A673 (cell line): ENCODE results near the gene MXD3. TPM values are rescaled to one million over a fixed set of nuclear protein-coding genes. Genes with fewer than 3 reads are reported as not detected.

ENCODE experiments used
- BruUV-seq: library from RNA; stranded (reverse); fragments of 400-500 nt; replicated peaks from 2 replicates; lab custom pipeline; 2021; lab: Mats Ljungman, UMichigan
- CTCF ChIA-PET: fragments of 300-600 bp; sonication (Branson Sonifier 250); formaldehyde crosslinking; loops from one replicate; lab custom pipeline; 2022; ENCODE audit warnings: antibody characterized with exemption; lab: Charles Lee
- POLR2A ChIA-PET: fragments of 300-600 bp; sonication (Branson Sonifier 250); formaldehyde crosslinking; loops from one replicate; lab custom pipeline; 2022; ENCODE audit warnings: antibody characterized with exemption; ENCODE audit not compliant: low non-redundant PET; lab: Charles Lee
- DNase-seq: peaks from one replicate; pipeline ENCODE4 v3.0.0-alpha.2; 2015; ENCODE audit warnings: low spot score
- H3K27ac ChIP-seq: fragments of 200-600 bp; sonication (generic); 2 replicates; pipeline ENCODE4 v1.5.1; 2016; ENCODE audit warnings: mixed run types, low read depth, mild to moderate bottlenecking, mixed read lengths, antibody characterized with exemption, low read length; ENCODE audit not compliant: poor library complexity, severe bottlenecking
- H3K27me3 ChIP-seq: fragments of 200-600 bp; sonication (generic); replicated peaks from 2 replicates; pipeline ENCODE4 v1.6.1; 2017; ENCODE audit warnings: mixed run types, low read depth, mild to moderate bottlenecking, mixed read lengths, antibody characterized with exemption, low read length; ENCODE audit not compliant: insufficient read depth, poor library complexity
- H3K36me3 ChIP-seq: fragments of 200-600 bp; sonication (generic); 2 replicates; pipeline ENCODE4 v1.6.1; 2016; ENCODE audit warnings: mixed run types, mild to moderate bottlenecking, mixed read lengths, antibody characterized with exemption, low read length; ENCODE audit not compliant: insufficient read depth, poor library complexity, severe bottlenecking
- H3K4me1 ChIP-seq: fragments of 200-600 bp; sonication (generic); 2 replicates; pipeline ENCODE4 v1.6.1; 2017; ENCODE audit warnings: mixed run types, mild to moderate bottlenecking, mixed read lengths, antibody characterized with exemption, low read length; ENCODE audit not compliant: insufficient read depth, poor library complexity, severe bottlenecking
- H3K4me3 ChIP-seq: fragments of 200-600 bp; sonication (generic); 2 replicates; pipeline ENCODE4 v1.5.1; 2016; ENCODE audit warnings: low read depth, mixed run types, mild to moderate bottlenecking, mixed read lengths, low read length; ENCODE audit not compliant: poor library complexity, severe bottlenecking
- H3K9me3 ChIP-seq: fragments of 200-600 bp; sonication (generic); 2 replicates; pipeline ENCODE4 v1.6.1; 2016; ENCODE audit warnings: mixed run types, low read depth, mild to moderate bottlenecking, mixed read lengths, antibody characterized with exemption, low read length; ENCODE audit not compliant: poor library complexity, severe bottlenecking
- EZH2 ChIP-seq: fragments of 200-600 bp; sonication (generic); IDR thresholded peaks from 2 replicates; pipeline ENCODE4 v1.6.1; 2017; ENCODE audit warnings: borderline replicate concordance, low read depth, mild to moderate bottlenecking, mixed read lengths, antibody characterized with exemption, low read length; ENCODE audit not compliant: poor library complexity, severe bottlenecking
- intact Hi-C: fragments of 100-400 bp; cut with micrococcal nuclease; formaldehyde crosslinking; loops from one replicate; pipeline ENCODE4 v1.10.0; 2022; ENCODE audit not compliant: unreplicated experiment
- total RNA-seq: library from RNA; stranded (reverse); gene quantifications from 2 replicates; pipeline ENCODE4 v1.2.3, GENCODE V29; 2021
- TF ChIP-seq, protein P1 (sequence below): fragments of 300-800, 200-600 bp; sonication (generic); conservative IDR thresholded peaks from 2 replicates; pipeline ENCODE4 v1.5.1; 2017; ENCODE audit warnings: low read depth, mild to moderate bottlenecking, antibody characterized with exemption, low read length, moderate library complexity, mixed read lengths

The MXD3 gene
- total RNA-seq, 1 experiment from 2014 or later = 15.1 TPM

DNA sequence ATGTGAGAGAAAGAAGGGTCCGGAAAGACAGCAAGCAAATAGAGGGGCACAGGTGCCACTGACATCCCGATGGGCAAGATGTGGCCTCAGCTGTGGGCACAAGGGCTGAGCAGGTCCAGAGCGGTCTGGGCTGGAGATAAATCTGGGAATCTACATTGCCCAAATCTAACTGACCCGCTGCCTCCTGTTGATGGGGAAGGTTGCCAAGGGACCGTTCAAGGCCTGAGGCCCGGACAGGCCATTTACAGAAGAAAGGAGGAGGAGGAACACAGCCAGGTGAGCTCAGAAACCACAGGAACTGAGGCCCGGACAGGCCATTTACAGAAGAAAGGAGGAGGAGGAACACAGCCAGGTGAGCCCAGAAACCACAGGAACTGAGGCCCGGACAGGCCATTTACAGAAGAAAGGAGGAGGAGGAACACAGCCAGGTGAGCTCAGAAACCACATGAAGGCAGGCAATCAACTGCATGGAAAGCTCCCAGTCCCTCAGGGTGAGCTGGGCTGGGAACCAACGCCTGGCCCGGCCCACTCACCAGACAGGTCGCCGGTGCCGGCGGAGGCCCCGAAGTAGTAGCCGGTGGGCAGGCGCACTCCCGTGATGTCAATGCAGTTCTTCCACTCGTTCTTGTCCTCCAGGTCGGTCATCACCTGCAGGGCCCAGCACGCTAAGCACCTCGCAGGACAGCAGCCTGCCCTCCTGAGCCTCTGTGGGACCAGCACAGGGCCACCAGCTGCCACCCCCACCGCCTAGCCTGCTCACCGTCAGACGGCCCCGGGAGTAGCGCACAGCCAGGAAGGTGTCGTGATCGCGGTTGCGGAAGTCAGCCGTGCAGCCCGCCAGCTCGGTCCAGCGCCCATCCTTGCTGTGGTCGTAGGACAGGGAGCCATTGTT, 25.2 kb upstream of the MXD3 start:
- Histone ChIP-seq H3K27ac (no peak overlapping the region), H3K4me3 (no peak overlapping the region), H3K36me3 (peaks cover 25% of the 10 kb centered on the region), H3K9me3 (no peaks in the 10 kb centered on the region), H3K4me1 (no peaks in the 10 kb centered on the region), H3K27me3 (no peaks in the 10 kb centered on the region)
- no peak for TF ChIP-seq EZH2
- TF ChIP-seq, protein P1, sequence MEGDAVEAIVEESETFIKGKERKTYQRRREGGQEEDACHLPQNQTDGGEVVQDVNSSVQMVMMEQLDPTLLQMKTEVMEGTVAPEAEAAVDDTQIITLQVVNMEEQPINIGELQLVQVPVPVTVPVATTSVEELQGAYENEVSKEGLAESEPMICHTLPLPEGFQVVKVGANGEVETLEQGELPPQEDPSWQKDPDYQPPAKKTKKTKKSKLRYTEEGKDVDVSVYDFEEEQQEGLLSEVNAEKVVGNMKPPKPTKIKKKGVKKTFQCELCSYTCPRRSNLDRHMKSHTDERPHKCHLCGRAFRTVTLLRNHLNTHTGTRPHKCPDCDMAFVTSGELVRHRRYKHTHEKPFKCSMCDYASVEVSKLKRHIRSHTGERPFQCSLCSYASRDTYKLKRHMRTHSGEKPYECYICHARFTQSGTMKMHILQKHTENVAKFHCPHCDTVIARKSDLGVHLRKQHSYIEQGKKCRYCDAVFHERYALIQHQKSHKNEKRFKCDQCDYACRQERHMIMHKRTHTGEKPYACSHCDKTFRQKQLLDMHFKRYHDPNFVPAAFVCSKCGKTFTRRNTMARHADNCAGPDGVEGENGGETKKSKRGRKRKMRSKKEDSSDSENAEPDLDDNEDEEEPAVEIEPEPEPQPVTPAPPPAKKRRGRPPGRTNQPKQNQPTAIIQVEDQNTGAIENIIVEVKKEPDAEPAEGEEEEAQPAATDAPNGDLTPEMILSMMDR = no peak
- no TSS peak for BruUV-seq
- POLR2A ChIA-PET = no interaction called here
- CTCF ChIA-PET = no interaction called here
- DNase-seq = no peak
- intact Hi-C loops = no loop called here

DNA sequence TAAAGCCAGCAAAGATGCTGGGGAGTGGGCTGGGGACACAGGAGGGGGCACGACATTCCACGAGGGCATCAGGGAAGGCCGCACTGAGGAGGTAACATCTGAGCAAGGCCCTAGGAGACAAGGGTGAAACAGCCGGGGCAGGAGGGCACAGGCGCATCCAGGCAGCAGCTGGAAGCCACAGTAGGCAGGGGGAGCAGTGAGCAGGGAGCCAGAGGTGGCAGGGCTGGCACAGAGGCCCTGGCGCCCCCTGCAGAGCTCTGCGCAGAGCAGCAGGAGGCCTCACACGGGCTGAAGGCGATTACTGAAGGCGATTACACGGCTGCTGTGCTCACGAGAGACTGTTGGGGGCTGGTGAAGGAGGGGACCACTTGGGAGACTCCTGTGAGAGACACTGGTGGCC, 24.4 kb upstream of the MXD3 start:
- ChIA-PET POLR2A (no interaction called here), CTCF (no interaction called here)
- Histone ChIP-seq H3K9me3 (no peaks in the 10 kb centered on the region), H3K4me3 (no peak overlapping the region), H3K27me3 (no peaks in the 10 kb centered on the region), H3K27ac (no peak overlapping the region), H3K36me3 (peaks cover 25% of the 10 kb centered on the region), H3K4me1 (no peaks in the 10 kb centered on the region)
- no TSS peak for BruUV-seq
- intact Hi-C loops = no loop called here
- TF ChIP-seq, protein P1 = no peak; the same call in 1 of the 2 replicates
- no peak for TF ChIP-seq EZH2
- peak; percentile 46 for DNase-seq

DNA sequence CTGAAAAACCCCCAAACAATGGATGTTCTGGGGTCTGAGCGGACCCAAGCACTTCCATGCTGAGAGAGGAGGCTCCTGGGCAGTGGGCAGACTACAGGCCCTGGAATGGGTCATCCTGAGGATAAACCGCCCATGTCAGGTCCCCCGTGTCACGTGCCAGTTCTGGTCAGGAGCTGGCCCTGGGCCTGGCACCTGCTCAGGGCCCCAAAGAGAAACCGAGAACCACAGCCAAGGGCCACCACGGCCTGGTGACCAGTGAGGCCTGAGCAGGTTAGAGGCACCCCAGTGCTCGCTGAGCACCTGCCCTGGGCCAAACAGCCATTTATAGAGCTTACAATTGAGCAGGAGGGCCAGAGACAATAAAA, 24.0 kb upstream of the MXD3 start:
- no peak for DNase-seq
- CTCF ChIA-PET = no interaction called here
- H3K36me3 ChIP-seq = peaks cover 25% of the 10 kb centered on the region
- H3K4me3 ChIP-seq = no peak overlapping the region
- no peaks in the 10 kb centered on the region for H3K4me1 ChIP-seq
- no peaks in the 10 kb centered on the region for H3K9me3 ChIP-seq
- no TSS peak for BruUV-seq
- POLR2A ChIA-PET = no interaction called here
- TF ChIP-seq EZH2 = no peak
- TF ChIP-seq, protein P1 = no peak
- H3K27me3 ChIP-seq = no peaks in the 10 kb centered on the region
- intact Hi-C loops = no loop called here
- H3K27ac ChIP-seq = no peak overlapping the region
